HepG2 (cell line): ENCODE measurements around the gene BSN. TPM values are rescaled to one million over a fixed set of nuclear protein-coding genes. Genes with fewer than 3 reads are reported as not detected.

Source experiments
- ARNT ChIP-seq: fragments of 450-650 bp; IDR thresholded peaks from 2 replicates; pipeline ENCODE4 v1.6.1; 2017
- CAMTA2 ChIP-seq: sonication (generic); formaldehyde crosslinking; IDR thresholded peaks from 2 replicates; pipeline ENCODE4 v1.4.0; 2020; ENCODE audit warnings: mild to moderate bottlenecking, missing genetic modification reagents, borderline replicate concordance
- CBX1 ChIP-seq: IDR thresholded peaks from one replicate; pipeline ENCODE4 v1.6.1; 2016; ENCODE audit warnings: antibody characterized with exemption, low read depth
- KAT7 ChIP-seq: IDR thresholded peaks from 2 replicates; pipeline ENCODE4 v1.6.1; 2018; ENCODE audit warnings: borderline replicate concordance, missing compliant biosample characterization
- TAF15 ChIP-seq: fragments of 200-400 bp; formaldehyde crosslinking; IDR thresholded peaks from one replicate; pipeline ENCODE4 v1.6.1; 2018; ENCODE audit warnings: mild to moderate bottlenecking, low read depth, low read length; ENCODE audit not compliant: poor library complexity, severe bottlenecking
- ZNF12 ChIP-seq: sonication (generic); formaldehyde crosslinking; IDR thresholded peaks from 2 replicates; pipeline ENCODE4 v1.5.0; 2020; ENCODE audit warnings: missing genetic modification reagents
- ZNF17 ChIP-seq: sonication (generic); formaldehyde crosslinking; IDR thresholded peaks from 2 replicates; pipeline ENCODE4 v1.5.0; 2020; ENCODE audit warnings: mild to moderate bottlenecking, missing genetic modification reagents
- ZNF749 ChIP-seq: sonication (generic); formaldehyde crosslinking; IDR thresholded peaks from 2 replicates; pipeline ENCODE4 v1.8.0; 2022; ENCODE audit warnings: mild to moderate bottlenecking, missing genetic modification reagents, moderate library complexity, borderline replicate concordance
- polyA plus RNA-seq, 8 experiments: library from polyadenylated mRNA; depleted of rRNA in 3 of 8; stranded (reverse) in 7 of 8; unstranded in 1 of 8; fragments of >200 nt; fragmentation: Illumina TruSeq in 4 of 8; extraction: Trizol in 4 of 8; gene quantifications; 2 replicates each; pipeline versions ENCODE4 v1.2.1 to v1.2.3, GENCODE V29; 2011 to 2016; ENCODE audit warnings: low read depth in 4 of 8, missing spikeins in 1 of 8, mixed read lengths in 1 of 8; ENCODE audit not compliant: insufficient read depth in 1 of 8
- total RNA-seq, 5 experiments: library from RNA; depleted of rRNA; stranded (reverse); fragments of >200 nt; fragmentation: Illumina TruSeq; extraction: Trizol; gene quantifications; 2 replicates each; pipeline ENCODE4 v1.2.3, GENCODE V29; 2016; ENCODE audit warnings: low read depth in 1 of 5
- TF ChIP-seq, protein P1 (sequence below): sonication (generic); formaldehyde crosslinking; IDR thresholded peaks from 2 replicates; pipeline ENCODE4 v1.4.0; 2020; ENCODE audit warnings: missing genetic modification reagents
- TF ChIP-seq, protein P2 (sequence below): sonication (generic); formaldehyde crosslinking; IDR thresholded peaks from 2 replicates; pipeline ENCODE4 v1.5.0; 2020; ENCODE audit warnings: mild to moderate bottlenecking, missing genetic modification reagents
- TF ChIP-seq, protein P3 (sequence below): IDR thresholded peaks from 2 replicates; pipeline ENCODE4 v1.6.1; 2016; ENCODE audit warnings: low read depth, missing genetic modification reagents, missing compliant biosample characterization
- TF ChIP-seq, protein P4 (sequence below): sonication (generic); formaldehyde crosslinking; IDR thresholded peaks from 2 replicates; pipeline ENCODE4 v1.4.0; 2020; ENCODE audit warnings: missing genetic modification reagents

BSN gene
- total and polyA plus RNA-seq, 2 of the 13 experiments (the other 11 are each of a cell fraction or from before 2014, with no cell fraction given): 0.42 to 0.86 TPM

- TF ChIP-seq, protein P1, sequence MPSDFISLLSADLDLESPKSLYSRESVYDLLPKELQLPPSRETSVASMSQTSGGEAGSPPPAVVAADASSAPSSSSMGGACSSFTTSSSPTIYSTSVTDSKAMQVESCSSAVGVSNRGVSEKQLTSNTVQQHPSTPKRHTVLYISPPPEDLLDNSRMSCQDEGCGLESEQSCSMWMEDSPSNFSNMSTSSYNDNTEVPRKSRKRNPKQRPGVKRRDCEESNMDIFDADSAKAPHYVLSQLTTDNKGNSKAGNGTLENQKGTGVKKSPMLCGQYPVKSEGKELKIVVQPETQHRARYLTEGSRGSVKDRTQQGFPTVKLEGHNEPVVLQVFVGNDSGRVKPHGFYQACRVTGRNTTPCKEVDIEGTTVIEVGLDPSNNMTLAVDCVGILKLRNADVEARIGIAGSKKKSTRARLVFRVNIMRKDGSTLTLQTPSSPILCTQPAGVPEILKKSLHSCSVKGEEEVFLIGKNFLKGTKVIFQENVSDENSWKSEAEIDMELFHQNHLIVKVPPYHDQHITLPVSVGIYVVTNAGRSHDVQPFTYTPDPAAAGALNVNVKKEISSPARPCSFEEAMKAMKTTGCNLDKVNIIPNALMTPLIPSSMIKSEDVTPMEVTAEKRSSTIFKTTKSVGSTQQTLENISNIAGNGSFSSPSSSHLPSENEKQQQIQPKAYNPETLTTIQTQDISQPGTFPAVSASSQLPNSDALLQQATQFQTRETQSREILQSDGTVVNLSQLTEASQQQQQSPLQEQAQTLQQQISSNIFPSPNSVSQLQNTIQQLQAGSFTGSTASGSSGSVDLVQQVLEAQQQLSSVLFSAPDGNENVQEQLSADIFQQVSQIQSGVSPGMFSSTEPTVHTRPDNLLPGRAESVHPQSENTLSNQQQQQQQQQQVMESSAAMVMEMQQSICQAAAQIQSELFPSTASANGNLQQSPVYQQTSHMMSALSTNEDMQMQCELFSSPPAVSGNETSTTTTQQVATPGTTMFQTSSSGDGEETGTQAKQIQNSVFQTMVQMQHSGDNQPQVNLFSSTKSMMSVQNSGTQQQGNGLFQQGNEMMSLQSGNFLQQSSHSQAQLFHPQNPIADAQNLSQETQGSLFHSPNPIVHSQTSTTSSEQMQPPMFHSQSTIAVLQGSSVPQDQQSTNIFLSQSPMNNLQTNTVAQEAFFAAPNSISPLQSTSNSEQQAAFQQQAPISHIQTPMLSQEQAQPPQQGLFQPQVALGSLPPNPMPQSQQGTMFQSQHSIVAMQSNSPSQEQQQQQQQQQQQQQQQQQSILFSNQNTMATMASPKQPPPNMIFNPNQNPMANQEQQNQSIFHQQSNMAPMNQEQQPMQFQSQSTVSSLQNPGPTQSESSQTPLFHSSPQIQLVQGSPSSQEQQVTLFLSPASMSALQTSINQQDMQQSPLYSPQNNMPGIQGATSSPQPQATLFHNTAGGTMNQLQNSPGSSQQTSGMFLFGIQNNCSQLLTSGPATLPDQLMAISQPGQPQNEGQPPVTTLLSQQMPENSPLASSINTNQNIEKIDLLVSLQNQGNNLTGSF (CRISPR knock-in tag): no peak
- TF ChIP-seq ZNF17 (CRISPR knock-in tag) (no peak), KAT7 (CRISPR knock-in tag) (0 out of 2 replicates have a peak, but pooled peaks have one; percentile 38), TAF15 (no peak), CAMTA2 (CRISPR knock-in tag) (no peak), ZNF749 (CRISPR knock-in tag) (no peak), CBX1 (no peak), ZNF12 (no peak), ARNT (no peak)
- TF ChIP-seq, protein P2, sequence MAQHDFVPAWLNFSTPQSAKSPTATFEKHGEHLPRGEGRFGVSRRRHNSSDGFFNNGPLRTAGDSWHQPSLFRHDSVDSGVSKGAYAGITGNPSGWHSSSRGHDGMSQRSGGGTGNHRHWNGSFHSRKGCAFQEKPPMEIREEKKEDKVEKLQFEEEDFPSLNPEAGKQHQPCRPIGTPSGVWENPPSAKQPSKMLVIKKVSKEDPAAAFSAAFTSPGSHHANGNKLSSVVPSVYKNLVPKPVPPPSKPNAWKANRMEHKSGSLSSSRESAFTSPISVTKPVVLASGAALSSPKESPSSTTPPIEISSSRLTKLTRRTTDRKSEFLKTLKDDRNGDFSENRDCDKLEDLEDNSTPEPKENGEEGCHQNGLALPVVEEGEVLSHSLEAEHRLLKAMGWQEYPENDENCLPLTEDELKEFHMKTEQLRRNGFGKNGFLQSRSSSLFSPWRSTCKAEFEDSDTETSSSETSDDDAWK: no peak
- TF ChIP-seq, protein P3, sequence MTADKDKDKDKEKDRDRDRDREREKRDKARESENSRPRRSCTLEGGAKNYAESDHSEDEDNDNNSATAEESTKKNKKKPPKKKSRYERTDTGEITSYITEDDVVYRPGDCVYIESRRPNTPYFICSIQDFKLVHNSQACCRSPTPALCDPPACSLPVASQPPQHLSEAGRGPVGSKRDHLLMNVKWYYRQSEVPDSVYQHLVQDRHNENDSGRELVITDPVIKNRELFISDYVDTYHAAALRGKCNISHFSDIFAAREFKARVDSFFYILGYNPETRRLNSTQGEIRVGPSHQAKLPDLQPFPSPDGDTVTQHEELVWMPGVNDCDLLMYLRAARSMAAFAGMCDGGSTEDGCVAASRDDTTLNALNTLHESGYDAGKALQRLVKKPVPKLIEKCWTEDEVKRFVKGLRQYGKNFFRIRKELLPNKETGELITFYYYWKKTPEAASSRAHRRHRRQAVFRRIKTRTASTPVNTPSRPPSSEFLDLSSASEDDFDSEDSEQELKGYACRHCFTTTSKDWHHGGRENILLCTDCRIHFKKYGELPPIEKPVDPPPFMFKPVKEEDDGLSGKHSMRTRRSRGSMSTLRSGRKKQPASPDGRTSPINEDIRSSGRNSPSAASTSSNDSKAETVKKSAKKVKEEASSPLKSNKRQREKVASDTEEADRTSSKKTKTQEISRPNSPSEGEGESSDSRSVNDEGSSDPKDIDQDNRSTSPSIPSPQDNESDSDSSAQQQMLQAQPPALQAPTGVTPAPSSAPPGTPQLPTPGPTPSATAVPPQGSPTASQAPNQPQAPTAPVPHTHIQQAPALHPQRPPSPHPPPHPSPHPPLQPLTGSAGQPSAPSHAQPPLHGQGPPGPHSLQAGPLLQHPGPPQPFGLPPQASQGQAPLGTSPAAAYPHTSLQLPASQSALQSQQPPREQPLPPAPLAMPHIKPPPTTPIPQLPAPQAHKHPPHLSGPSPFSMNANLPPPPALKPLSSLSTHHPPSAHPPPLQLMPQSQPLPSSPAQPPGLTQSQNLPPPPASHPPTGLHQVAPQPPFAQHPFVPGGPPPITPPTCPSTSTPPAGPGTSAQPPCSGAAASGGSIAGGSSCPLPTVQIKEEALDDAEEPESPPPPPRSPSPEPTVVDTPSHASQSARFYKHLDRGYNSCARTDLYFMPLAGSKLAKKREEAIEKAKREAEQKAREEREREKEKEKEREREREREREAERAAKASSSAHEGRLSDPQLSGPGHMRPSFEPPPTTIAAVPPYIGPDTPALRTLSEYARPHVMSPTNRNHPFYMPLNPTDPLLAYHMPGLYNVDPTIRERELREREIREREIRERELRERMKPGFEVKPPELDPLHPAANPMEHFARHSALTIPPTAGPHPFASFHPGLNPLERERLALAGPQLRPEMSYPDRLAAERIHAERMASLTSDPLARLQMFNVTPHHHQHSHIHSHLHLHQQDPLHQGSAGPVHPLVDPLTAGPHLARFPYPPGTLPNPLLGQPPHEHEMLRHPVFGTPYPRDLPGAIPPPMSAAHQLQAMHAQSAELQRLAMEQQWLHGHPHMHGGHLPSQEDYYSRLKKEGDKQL: peak; percentile 65; the same call in 1 of the 2 replicates
- TF ChIP-seq, protein P4, sequence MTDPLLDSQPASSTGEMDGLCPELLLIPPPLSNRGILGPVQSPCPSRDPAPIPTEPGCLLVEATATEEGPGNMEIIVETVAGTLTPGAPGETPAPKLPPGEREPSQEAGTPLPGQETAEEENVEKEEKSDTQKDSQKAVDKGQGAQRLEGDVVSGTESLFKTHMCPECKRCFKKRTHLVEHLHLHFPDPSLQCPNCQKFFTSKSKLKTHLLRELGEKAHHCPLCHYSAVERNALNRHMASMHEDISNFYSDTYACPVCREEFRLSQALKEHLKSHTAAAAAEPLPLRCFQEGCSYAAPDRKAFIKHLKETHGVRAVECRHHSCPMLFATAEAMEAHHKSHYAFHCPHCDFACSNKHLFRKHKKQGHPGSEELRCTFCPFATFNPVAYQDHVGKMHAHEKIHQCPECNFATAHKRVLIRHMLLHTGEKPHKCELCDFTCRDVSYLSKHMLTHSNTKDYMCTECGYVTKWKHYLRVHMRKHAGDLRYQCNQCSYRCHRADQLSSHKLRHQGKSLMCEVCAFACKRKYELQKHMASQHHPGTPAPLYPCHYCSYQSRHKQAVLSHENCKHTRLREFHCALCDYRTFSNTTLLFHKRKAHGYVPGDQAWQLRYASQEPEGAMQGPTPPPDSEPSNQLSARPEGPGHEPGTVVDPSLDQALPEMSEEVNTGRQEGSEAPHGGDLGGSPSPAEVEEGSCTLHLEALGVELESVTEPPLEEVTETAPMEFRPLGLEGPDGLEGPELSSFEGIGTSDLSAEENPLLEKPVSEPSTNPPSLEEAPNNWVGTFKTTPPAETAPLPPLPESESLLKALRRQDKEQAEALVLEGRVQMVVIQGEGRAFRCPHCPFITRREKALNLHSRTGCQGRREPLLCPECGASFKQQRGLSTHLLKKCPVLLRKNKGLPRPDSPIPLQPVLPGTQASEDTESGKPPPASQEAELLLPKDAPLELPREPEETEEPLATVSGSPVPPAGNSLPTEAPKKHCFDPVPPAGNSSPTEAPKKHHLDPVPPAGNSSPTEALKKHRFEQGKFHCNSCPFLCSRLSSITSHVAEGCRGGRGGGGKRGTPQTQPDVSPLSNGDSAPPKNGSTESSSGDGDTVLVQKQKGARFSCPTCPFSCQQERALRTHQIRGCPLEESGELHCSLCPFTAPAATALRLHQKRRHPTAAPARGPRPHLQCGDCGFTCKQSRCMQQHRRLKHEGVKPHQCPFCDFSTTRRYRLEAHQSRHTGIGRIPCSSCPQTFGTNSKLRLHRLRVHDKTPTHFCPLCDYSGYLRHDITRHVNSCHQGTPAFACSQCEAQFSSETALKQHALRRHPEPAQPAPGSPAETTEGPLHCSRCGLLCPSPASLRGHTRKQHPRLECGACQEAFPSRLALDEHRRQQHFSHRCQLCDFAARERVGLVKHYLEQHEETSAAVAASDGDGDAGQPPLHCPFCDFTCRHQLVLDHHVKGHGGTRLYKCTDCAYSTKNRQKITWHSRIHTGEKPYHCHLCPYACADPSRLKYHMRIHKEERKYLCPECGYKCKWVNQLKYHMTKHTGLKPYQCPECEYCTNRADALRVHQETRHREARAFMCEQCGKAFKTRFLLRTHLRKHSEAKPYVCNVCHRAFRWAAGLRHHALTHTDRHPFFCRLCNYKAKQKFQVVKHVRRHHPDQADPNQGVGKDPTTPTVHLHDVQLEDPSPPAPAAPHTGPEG (CRISPR knock-in tag): no peak
Measured at GRCh38 chr3:49668414-49668797, 114.1 kb downstream of the BSN start (continued).
